ENCODE results near the gene NCR3LG1. TPM values are rescaled to one million over a fixed set of nuclear protein-coding genes. Genes with fewer than 3 reads are reported as not detected.

NCR3LG1 gene
- total and polyA plus RNA-seq, 2 of the 8 experiments (the other 6 are each of a cell fraction or from before 2014, with no cell fraction given) = 0.68 to 1.9 TPM

DNA sequence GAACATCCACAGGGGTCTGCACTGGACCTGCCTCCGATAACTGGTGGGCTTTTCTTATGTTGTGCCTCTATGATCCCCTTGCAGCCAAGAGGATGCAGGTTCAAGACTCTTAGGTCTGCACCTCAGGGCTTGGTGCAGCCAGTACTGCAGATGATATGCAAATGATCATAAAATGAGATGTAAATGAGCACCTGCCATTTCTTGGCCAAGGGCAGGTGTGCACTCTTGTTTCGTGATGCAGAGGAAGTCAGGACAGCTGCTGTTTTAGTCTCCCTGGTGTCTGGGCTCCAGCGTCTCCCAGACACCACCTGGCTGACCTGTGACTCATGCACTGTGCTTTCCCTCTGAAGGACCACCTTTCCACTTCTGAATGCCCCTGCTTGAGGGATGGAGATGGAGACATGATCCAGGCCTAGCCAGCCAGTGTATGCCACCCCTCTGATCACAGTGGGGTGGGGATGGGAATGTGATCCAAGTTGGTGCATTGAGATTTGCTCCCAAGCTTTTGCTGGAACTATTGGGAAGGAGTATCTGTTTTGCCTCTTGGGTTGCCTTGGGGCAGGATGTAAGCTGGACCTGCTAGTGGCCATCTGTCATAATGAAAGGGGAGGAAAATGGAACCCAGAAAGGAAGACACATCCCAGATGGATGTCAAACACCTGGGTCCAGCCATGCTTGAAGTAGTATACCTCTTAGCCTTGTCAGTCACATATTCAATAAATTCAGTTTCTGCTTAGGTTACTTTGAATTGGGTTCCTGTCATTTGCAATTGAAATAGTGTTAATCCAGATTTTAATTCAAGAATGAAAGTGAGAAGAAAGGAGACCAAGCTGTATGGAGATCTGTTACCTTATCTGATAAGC, 40.1 kb downstream of the NCR3LG1 start (continued):
- TF ChIP-seq, protein P1, sequence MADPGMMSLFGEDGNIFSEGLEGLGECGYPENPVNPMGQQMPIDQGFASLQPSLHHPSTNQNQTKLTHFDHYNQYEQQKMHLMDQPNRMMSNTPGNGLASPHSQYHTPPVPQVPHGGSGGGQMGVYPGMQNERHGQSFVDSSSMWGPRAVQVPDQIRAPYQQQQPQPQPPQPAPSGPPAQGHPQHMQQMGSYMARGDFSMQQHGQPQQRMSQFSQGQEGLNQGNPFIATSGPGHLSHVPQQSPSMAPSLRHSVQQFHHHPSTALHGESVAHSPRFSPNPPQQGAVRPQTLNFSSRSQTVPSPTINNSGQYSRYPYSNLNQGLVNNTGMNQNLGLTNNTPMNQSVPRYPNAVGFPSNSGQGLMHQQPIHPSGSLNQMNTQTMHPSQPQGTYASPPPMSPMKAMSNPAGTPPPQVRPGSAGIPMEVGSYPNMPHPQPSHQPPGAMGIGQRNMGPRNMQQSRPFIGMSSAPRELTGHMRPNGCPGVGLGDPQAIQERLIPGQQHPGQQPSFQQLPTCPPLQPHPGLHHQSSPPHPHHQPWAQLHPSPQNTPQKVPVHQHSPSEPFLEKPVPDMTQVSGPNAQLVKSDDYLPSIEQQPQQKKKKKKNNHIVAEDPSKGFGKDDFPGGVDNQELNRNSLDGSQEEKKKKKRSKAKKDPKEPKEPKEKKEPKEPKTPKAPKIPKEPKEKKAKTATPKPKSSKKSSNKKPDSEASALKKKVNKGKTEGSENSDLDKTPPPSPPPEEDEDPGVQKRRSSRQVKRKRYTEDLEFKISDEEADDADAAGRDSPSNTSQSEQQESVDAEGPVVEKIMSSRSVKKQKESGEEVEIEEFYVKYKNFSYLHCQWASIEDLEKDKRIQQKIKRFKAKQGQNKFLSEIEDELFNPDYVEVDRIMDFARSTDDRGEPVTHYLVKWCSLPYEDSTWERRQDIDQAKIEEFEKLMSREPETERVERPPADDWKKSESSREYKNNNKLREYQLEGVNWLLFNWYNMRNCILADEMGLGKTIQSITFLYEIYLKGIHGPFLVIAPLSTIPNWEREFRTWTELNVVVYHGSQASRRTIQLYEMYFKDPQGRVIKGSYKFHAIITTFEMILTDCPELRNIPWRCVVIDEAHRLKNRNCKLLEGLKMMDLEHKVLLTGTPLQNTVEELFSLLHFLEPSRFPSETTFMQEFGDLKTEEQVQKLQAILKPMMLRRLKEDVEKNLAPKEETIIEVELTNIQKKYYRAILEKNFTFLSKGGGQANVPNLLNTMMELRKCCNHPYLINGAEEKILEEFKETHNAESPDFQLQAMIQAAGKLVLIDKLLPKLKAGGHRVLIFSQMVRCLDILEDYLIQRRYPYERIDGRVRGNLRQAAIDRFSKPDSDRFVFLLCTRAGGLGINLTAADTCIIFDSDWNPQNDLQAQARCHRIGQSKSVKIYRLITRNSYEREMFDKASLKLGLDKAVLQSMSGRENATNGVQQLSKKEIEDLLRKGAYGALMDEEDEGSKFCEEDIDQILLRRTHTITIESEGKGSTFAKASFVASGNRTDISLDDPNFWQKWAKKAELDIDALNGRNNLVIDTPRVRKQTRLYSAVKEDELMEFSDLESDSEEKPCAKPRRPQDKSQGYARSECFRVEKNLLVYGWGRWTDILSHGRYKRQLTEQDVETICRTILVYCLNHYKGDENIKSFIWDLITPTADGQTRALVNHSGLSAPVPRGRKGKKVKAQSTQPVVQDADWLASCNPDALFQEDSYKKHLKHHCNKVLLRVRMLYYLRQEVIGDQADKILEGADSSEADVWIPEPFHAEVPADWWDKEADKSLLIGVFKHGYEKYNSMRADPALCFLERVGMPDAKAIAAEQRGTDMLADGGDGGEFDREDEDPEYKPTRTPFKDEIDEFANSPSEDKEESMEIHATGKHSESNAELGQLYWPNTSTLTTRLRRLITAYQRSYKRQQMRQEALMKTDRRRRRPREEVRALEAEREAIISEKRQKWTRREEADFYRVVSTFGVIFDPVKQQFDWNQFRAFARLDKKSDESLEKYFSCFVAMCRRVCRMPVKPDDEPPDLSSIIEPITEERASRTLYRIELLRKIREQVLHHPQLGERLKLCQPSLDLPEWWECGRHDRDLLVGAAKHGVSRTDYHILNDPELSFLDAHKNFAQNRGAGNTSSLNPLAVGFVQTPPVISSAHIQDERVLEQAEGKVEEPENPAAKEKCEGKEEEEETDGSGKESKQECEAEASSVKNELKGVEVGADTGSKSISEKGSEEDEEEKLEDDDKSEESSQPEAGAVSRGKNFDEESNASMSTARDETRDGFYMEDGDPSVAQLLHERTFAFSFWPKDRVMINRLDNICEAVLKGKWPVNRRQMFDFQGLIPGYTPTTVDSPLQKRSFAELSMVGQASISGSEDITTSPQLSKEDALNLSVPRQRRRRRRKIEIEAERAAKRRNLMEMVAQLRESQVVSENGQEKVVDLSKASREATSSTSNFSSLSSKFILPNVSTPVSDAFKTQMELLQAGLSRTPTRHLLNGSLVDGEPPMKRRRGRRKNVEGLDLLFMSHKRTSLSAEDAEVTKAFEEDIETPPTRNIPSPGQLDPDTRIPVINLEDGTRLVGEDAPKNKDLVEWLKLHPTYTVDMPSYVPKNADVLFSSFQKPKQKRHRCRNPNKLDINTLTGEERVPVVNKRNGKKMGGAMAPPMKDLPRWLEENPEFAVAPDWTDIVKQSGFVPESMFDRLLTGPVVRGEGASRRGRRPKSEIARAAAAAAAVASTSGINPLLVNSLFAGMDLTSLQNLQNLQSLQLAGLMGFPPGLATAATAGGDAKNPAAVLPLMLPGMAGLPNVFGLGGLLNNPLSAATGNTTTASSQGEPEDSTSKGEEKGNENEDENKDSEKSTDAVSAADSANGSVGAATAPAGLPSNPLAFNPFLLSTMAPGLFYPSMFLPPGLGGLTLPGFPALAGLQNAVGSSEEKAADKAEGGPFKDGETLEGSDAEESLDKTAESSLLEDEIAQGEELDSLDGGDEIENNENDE (IDR thresholded peaks at IDR 0.05; ENCODE audit: insufficient replicate concordance, low read length) = no peak
- TF ChIP-seq HDAC2 (IDR thresholded peaks at IDR 0.05; ENCODE audit: borderline replicate concordance in 1 of 2, low read depth in 2 of 2, low read length in 2 of 2) (no peak), RAD21 (IDR thresholded peaks at IDR 0.05 in 1 of 2, conservative IDR thresholded peaks at IDR 0.05 in 1 of 2; ENCODE audit: low read depth in 2 of 2, low read length in 2 of 2) (no peak), SUZ12 (IDR thresholded peaks at IDR 0.05; ENCODE audit: low read length) (no peak), NRF1 (IDR thresholded peaks at IDR 0.05; ENCODE audit: low read depth, low read length) (no peak)

Measured in H1 (cell line).